CD8-positive, alpha-beta memory T cell (primary cell): Measurements from ENCODE around the gene EIF3M. TPM values are rescaled to one million over a fixed set of nuclear protein-coding genes. Genes with fewer than 3 reads are reported as not detected.

Source experiments
- CTCF ChIA-PET: fragments of 350-600 bp; sonication (Branson Sonifier 250); formaldehyde crosslinking; loops from one replicate; lab custom pipeline; 2021; ENCODE audit warnings: antibody characterized with exemption; lab: Charles Lee
- POLR2A ChIA-PET: fragments of 350-600 bp; sonication (Branson Sonifier 250); formaldehyde crosslinking; loops from one replicate; lab custom pipeline; 2021; ENCODE audit warnings: antibody characterized with exemption; lab: Charles Lee
- DNase-seq, 5 donors: peaks; one replicate each; pipeline versions ENCODE4 v3.0.0 to v3.0.0-alpha.2; 2020 to 2022; ENCODE audit warnings: mixed read lengths in 1 of 5
- H3K27ac ChIP-seq: one replicate; pipeline ENCODE4 v1.7.0; 2013; ENCODE audit warnings: low read depth, mild to moderate bottlenecking, low read length, moderate library complexity
- H3K27me3 ChIP-seq: 2 replicates; pipeline ENCODE4 v1.7.0; 2013; ENCODE audit warnings: low read length, mild to moderate bottlenecking; ENCODE audit not compliant: insufficient read depth, poor library complexity, severe bottlenecking
- H3K36me3 ChIP-seq: 2 replicates; pipeline ENCODE4 v1.7.0; 2013; ENCODE audit warnings: mild to moderate bottlenecking, low read length, moderate library complexity; ENCODE audit not compliant: insufficient read depth
- H3K4me1 ChIP-seq: 2 replicates; pipeline ENCODE4 v1.7.0; 2013; ENCODE audit warnings: mild to moderate bottlenecking, low read length, moderate library complexity; ENCODE audit not compliant: insufficient read depth
- H3K4me3 ChIP-seq: 2 replicates; pipeline ENCODE4 v1.7.0; 2013; ENCODE audit warnings: mild to moderate bottlenecking, low read length
- H3K9me3 ChIP-seq: 2 replicates; pipeline ENCODE4 v1.7.0; 2013; ENCODE audit warnings: mild to moderate bottlenecking, low read length
- H3K27ac Mint-ChIP-seq, 8 donors: one replicate each; pipeline ENCODE4 v1.8.0; 2020 to 2021; ENCODE audit warnings: mixed read lengths in 8 of 8, mild to moderate bottlenecking in 6 of 8, inconsistent platforms in 3 of 8, moderate library complexity in 3 of 8
- H3K27me3 Mint-ChIP-seq, 2 donors: one replicate each; pipeline ENCODE4 v1.8.0; 2020 to 2021; ENCODE audit warnings: mixed read lengths in 2 of 2, mild to moderate bottlenecking in 1 of 2, moderate library complexity in 1 of 2
- H3K36me3 Mint-ChIP-seq, 3 donors: one replicate each; pipeline ENCODE4 v1.8.0; 2020 to 2021; ENCODE audit warnings: mixed read lengths in 3 of 3, inconsistent platforms in 1 of 3, mild to moderate bottlenecking in 1 of 3
- H3K4me1 Mint-ChIP-seq, 3 donors: one replicate each; pipeline ENCODE4 v1.8.0; 2020 to 2021; ENCODE audit warnings: mixed read lengths in 3 of 3, inconsistent platforms in 1 of 3, mild to moderate bottlenecking in 1 of 3
- H3K4me3 Mint-ChIP-seq, 7 donors: one replicate each; pipeline ENCODE4 v1.8.0; 2020 to 2021; ENCODE audit warnings: mixed read lengths in 7 of 7, mild to moderate bottlenecking in 6 of 7, moderate library complexity in 4 of 7, inconsistent platforms in 2 of 7
- H3K9me3 Mint-ChIP-seq, 5 donors: one replicate each; pipeline ENCODE4 v1.8.0; 2020 to 2022; ENCODE audit warnings: mixed read lengths in 5 of 5, mild to moderate bottlenecking in 3 of 5, moderate library complexity in 2 of 5, inconsistent platforms in 1 of 5
- polyA plus RNA-seq: library from polyadenylated mRNA; unstranded; fragments of 300-500 nt; fragmentation: Illumina TruSeq; gene quantifications from one replicate; pipeline ENCODE4 v1.2.3, GENCODE V29; 2021
- total RNA-seq, 2 experiments: library from RNA; stranded (reverse); gene quantifications; one replicate each; pipeline ENCODE4 v1.2.3, GENCODE V29; 2021

The EIF3M gene
- total and polyA plus RNA-seq, 3 experiments from 2014 or later, result 229 to 419 (median 409) TPM

GRCh38 chr11:32630844-32631243, 47.2 kb downstream of the EIF3M start:
- H3K27ac Mint-ChIP-seq, result no peak overlapping the region
- H3K4me3 Mint-ChIP-seq, result no peak overlapping the region
- CTCF ChIA-PET, result no interaction called here
- no peak for DNase-seq
- H3K4me1 Mint-ChIP-seq, result no peaks in the 10 kb centered on the region
- Histone ChIP-seq H3K4me3 (no peak overlapping the region), H3K27me3 (no peaks in the 10 kb centered on the region), H3K9me3 (no peaks in the 10 kb centered on the region), H3K27ac (no peak overlapping the region), H3K36me3 (no peaks in the 10 kb centered on the region), H3K4me1 (no peaks in the 10 kb centered on the region)
- H3K36me3 Mint-ChIP-seq, result no peaks in the 10 kb centered on the region
- H3K9me3 Mint-ChIP-seq, result peaks cover 0 to 6% (median 0%) of the 10 kb centered on the region in 5 donors
- POLR2A ChIA-PET, result no interaction called here
- peaks cover 8 to 23% of the 10 kb centered on the region in 2 donors for H3K27me3 Mint-ChIP-seq

- Histone ChIP-seq H3K27me3 (no peaks in the 10 kb centered on the region), H3K4me3 (no peak overlapping the region), H3K36me3 (no peaks in the 10 kb centered on the region), H3K4me1 (no peaks in the 10 kb centered on the region), H3K27ac (no peak overlapping the region), H3K9me3 (no peaks in the 10 kb centered on the region)
- ChIA-PET POLR2A (no interaction called here), CTCF (no interaction called here)
- Mint-ChIP-seq H3K27ac (no peak overlapping the region), H3K36me3 (no peaks in the 10 kb centered on the region), H3K9me3 (no peaks in the 10 kb centered on the region), H3K27me3 (peaks cover 8 to 31% of the 10 kb centered on the region in 2 donors), H3K4me3 (no peak overlapping the region), H3K4me1 (no peaks in the 10 kb centered on the region)
- no peak for DNase-seq
Observed at GRCh38 chr11:32635819-32636218, 52.2 kb downstream of the EIF3M start.

DNA sequence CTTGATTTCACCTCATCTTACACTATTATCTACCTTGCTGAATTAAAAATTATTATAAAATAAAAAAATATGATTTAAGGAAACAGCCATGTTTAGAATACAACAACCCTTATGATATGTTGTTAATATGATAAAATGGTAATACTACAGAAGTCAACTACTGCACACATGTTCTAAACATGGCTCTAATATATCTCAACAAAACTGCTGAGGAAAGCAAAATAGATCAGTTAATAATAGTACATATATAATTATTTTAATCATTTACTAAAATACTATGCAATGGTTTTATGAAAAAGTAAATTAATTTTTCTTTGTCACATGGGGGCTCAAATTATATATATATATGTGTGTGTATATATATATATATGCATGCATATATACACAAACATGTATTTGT, 57.7 kb downstream of the EIF3M start:
- Mint-ChIP-seq H3K4me1 (no peaks in the 10 kb centered on the region), H3K27me3 (peaks cover 2 to 29% of the 10 kb centered on the region in 2 donors), H3K27ac (no peak overlapping the region), H3K9me3 (no peaks in the 10 kb centered on the region), H3K4me3 (no peak overlapping the region), H3K36me3 (no peaks in the 10 kb centered on the region)
- Histone ChIP-seq H3K27ac (no peak overlapping the region), H3K4me1 (no peaks in the 10 kb centered on the region), H3K9me3 (no peaks in the 10 kb centered on the region), H3K4me3 (no peak overlapping the region), H3K36me3 (no peaks in the 10 kb centered on the region), H3K27me3 (no peaks in the 10 kb centered on the region)
- no peak for DNase-seq
- CTCF ChIA-PET, result interaction anchor here (1.1 kb wide), 1 partner anchor 17 kb away, joined by 3 read pairs; no protein-coding TSS in a partner anchor
- POLR2A ChIA-PET, result no interaction called here

- H3K4me1 Mint-ChIP-seq, result no peaks in the 10 kb centered on the region
- H3K36me3 Mint-ChIP-seq, result no peaks in the 10 kb centered on the region
- H3K4me3 Mint-ChIP-seq, result no peak overlapping the region
- POLR2A ChIA-PET, result no interaction called here
- no peaks in the 10 kb centered on the region for H3K9me3 Mint-ChIP-seq
- Histone ChIP-seq H3K4me1 (no peaks in the 10 kb centered on the region), H3K4me3 (no peak overlapping the region), H3K36me3 (no peaks in the 10 kb centered on the region), H3K27me3 (no peaks in the 10 kb centered on the region), H3K9me3 (no peaks in the 10 kb centered on the region), H3K27ac (no peak overlapping the region)
- peaks cover 4 to 34% of the 10 kb centered on the region in 2 donors for H3K27me3 Mint-ChIP-seq
- no peak overlapping the region for H3K27ac Mint-ChIP-seq
- DNase-seq, result no peak
- CTCF ChIA-PET, result no interaction called here
Observed at GRCh38 chr11:32643526-32643925, 59.9 kb downstream of the EIF3M start.

Other genes with a start within 250 kb of the EIF3M start
- gene WT1, start 148.3 kb upstream of the EIF3M start, total RNA-seq, result not detected
- not detected for gene WT1, start 148.3 kb upstream of the EIF3M start, polyA plus RNA-seq
- not detected for gene CCDC73, start 210.8 kb downstream of the EIF3M start, total RNA-seq
- gene CCDC73, start 210.8 kb downstream of the EIF3M start, polyA plus RNA-seq, result not detected
- gene PRRG4, start 246.1 kb downstream of the EIF3M start, total RNA-seq, result under 1 TPM; 0.51 to 0.68 TPM
- not detected for gene PRRG4, start 246.1 kb downstream of the EIF3M start, polyA plus RNA-seq